Heart right ventricle (tissue), 16 donors: ENCODE results near the gene RPL37. TPM values are rescaled to one million over a fixed set of nuclear protein-coding genes. Genes with fewer than 3 reads are reported as not detected.
A peak's percentile ranks its signal among the peaks of the same experiment; 100 is the strongest.

Source experiments
- ATAC-seq, 8 donors: fragments of 200-7000 bp; cut with Tn5 transposase; one replicate each; pipeline ENCODE4 v1.9.1; 2020; ENCODE audit warnings: mild to moderate bottlenecking in 8 of 8, moderate library complexity in 8 of 8, moderate number of reproducible peaks in 1 of 8
- DNase-seq, 2 donors: peaks; one replicate each; pipeline ENCODE4 v3.0.0-alpha.2; 2020
- H3K27ac ChIP-seq, 10 donors: fragments of 200-600 bp; sonication (generic) in 2 of 10; one replicate each; pipeline versions ENCODE4 v1.5.0 to v1.8.0; 2020 to 2022; ENCODE audit warnings: mild to moderate bottlenecking in 3 of 10
- H3K27me3 ChIP-seq, 7 donors: fragments of 200-600 bp; one replicate each; pipeline ENCODE4 v1.8.0; 2021 to 2022; ENCODE audit warnings: mild to moderate bottlenecking in 2 of 7
- H3K36me3 ChIP-seq, 9 donors: fragments of 200-600 bp; sonication (generic) in 1 of 9; one replicate each; pipeline versions ENCODE4 v1.5.0 to v1.8.0; 2020 to 2022; ENCODE audit warnings: mild to moderate bottlenecking in 2 of 9
- H3K4me1 ChIP-seq, 9 donors: fragments of 200-600 bp; sonication (generic) in 1 of 9; one replicate each; pipeline versions ENCODE4 v1.5.0 to v1.8.0; 2020 to 2022; ENCODE audit warnings: mild to moderate bottlenecking in 4 of 9
- H3K4me3 ChIP-seq, 10 donors: fragments of 200-600 bp; sonication (generic) in 2 of 10; one replicate each; pipeline versions ENCODE4 v1.5.0 to v1.8.0; 2020 to 2022; ENCODE audit warnings: mild to moderate bottlenecking in 7 of 10, moderate library complexity in 2 of 10
- H3K9me3 ChIP-seq, 11 donors: fragments of 200-600 bp in 10 of 11; sonication (generic) in 2 of 11; one replicate each; pipeline versions ENCODE4 v1.5.0 to v1.8.0; 2013 to 2022; ENCODE audit warnings: mild to moderate bottlenecking in 2 of 11, control low read depth in 1 of 11, moderate library complexity in 1 of 11
- WGBS, 2 donors: extraction: QIAGEN DNeasy Blood & Tissue Kit; methylation state at CpG; one replicate each; pipeline ENCODE4 v1.1.7; 2013; ENCODE audit warnings: inconsistent platforms in 1 of 2; 5-methylcytosine and 5-hydroxymethylcytosine counted together
- intact Hi-C, 10 donors: fragments of 100-400 bp; cut with DNase I; formaldehyde crosslinking; loops; one replicate each; pipeline versions ENCODE4 v1.11.1 to v1.14.2; 2022
- polyA plus RNA-seq, 2 donors: library from polyadenylated mRNA; stranded (reverse); fragments of 200-250 nt; gene quantifications; one replicate each; pipeline ENCODE4 v1.2.3, GENCODE V29; 2013
- total RNA-seq, 10 donors: library from RNA; stranded (reverse); fragmentation: NEBNext Ultra II Directional in 3 of 10; extraction: Animal tissue kit (Norgen Biotek cat#: 25700) in 3 of 10; gene quantifications; one replicate each; pipeline versions ENCODE4 v1.2.1 to v1.2.4, GENCODE V29; 2021 to 2023
- TF ChIP-seq, protein P1 (sequence below), 9 donors: fragments of 200-600 bp; sonication (generic) in 2 of 9; IDR thresholded peaks; one replicate each; pipeline versions ENCODE4 v1.5.0 to v1.8.0; 2021 to 2022; ENCODE audit warnings: antibody characterized with exemption in 9 of 9, mild to moderate bottlenecking in 5 of 9, moderate library complexity in 1 of 9
- donor health status: Arrhythmogenic right ventricular cardiomyopathy.
- donor health status: ischemic (EF 13 %, LVEDD 7.1; RV severe dilation, severe dysfunction).
- donor health status: healthy with polysubstance abuse.
- donor health status: DM: no; HTN: yes; CAD: no.
- donor health status: DM: no; HTN: no; CAD: no.
- donor health status: ischemic (EF 25% LVEDD 6.9; RV normal size, moderate dysfunction).
- donor health status: ischemic (EF 25% LVEDD 5.7; RV mildly dilated, moderate dysfunction).
- donor health status: healthy.
- donor health status: DM: yes; HTN: yes; CAD: no.
- donor health status: Ischemic cardiomyopathy.
- donor health status: ischemic (EF 35%, LVEDD 5.7; RV mildly dilated, moderate dysfunction).
- donor health status: nonischemic (EF 11% LVEDD 7.7; RV severe dilation, severe dysfunction).
- donor health status: DM: yes; HTN: yes; CAD: no.
- donor health status: PGD.
- donor health status: ischemic (EF 29% LVEDD 5.4; RV normal size, mild dysfunction).
- donor health status: nonischemic (EF 23%, LVEDD 6.1; RV moderate dilation, normal function).

The RPL37 gene
- total and polyA plus RNA-seq, 12 donors: 530 to 1,864 (median 597) TPM

DNA sequence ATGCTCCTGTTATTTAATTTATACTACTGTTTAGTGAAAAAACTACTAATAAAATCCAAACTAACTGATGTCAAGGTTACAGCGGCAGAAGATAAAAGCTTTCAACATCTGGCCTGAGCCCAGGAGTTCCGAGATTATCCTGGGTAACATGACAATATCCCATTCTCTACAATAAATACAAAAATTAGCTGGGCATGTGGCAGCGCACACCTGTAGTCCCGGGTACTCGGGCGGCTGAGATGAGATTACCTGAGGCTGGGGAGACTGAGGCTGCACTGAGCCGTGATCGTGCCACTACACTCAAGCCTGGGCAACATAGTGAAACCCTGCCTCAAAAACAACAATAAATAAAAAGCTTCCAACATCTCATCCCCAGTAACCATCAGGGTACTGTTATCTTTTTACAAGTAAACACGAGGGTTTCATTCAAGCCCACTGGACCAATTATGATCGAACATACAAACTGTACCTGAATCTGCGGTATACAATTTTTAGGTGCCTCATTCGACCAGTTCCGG lies 1.3 kb downstream of the RPL37 start:
- ATAC-seq: no peak

DNA sequence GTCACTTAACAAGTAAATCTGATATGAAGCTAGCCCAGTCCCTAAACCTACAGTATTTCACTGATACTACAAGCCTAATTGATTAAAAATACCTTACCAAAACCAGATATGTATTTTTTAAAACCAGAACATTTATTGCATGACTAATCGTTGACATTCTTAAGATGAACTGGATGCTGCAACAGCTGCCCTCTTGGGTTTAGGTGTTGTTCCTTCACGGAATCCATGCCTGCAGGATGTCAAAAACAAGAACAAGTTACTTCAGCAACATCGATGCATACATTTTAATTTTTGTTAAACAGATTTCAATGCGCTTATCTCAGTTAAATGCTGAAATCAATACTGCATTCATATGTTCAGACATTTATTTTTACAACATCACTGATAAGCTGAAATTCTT lies 2.7 kb downstream of the RPL37 start:
- H3K27me3 ChIP-seq: no peaks in the 10 kb centered on the region
- H3K27ac ChIP-seq: no peak overlapping the region
- peaks cover 2 to 38% (median 24%) of the 10 kb centered on the region in 9 donors for H3K4me1 ChIP-seq
- intact Hi-C loops: loop anchor here in 4 of 10 donors (5.0 to 10.0 kb wide), 2 partner anchors 75 to 78 kb away; partner anchors contain the start of gene TTC33 (in 4 of the 4)
- H3K36me3 ChIP-seq: peaks cover 0 to 70% (median 43%) of the 10 kb centered on the region in 9 donors
- no peak overlapping the region for H3K4me3 ChIP-seq
- no peaks in the 10 kb centered on the region for H3K9me3 ChIP-seq
- WGBS, 2 donors: 85 to 90% methylated on average over 4 of the region's 4 CpGs
- ATAC-seq: no peak
- DNase-seq: no peak
- TF ChIP-seq, protein P1, sequence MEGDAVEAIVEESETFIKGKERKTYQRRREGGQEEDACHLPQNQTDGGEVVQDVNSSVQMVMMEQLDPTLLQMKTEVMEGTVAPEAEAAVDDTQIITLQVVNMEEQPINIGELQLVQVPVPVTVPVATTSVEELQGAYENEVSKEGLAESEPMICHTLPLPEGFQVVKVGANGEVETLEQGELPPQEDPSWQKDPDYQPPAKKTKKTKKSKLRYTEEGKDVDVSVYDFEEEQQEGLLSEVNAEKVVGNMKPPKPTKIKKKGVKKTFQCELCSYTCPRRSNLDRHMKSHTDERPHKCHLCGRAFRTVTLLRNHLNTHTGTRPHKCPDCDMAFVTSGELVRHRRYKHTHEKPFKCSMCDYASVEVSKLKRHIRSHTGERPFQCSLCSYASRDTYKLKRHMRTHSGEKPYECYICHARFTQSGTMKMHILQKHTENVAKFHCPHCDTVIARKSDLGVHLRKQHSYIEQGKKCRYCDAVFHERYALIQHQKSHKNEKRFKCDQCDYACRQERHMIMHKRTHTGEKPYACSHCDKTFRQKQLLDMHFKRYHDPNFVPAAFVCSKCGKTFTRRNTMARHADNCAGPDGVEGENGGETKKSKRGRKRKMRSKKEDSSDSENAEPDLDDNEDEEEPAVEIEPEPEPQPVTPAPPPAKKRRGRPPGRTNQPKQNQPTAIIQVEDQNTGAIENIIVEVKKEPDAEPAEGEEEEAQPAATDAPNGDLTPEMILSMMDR (IDR thresholded peaks at IDR 0.05): no peak

More for the DNA sequence above, 1.3 kb downstream of the RPL37 start:
- peaks cover 2 to 38% (median 24%) of the 10 kb centered on the region in 9 donors for H3K4me1 ChIP-seq
- 36 to 48% methylated on average over 13 of the region's 13 CpGs for WGBS, 2 donors
- DNase-seq: no peak
- H3K4me3 ChIP-seq: peak overlapping the region; percentile 24 to 88 (median 74)
- peak overlapping the region in 8 of 10 donors; percentile 93 to 99 (median 96) for H3K27ac ChIP-seq
- no peaks in the 10 kb centered on the region for H3K9me3 ChIP-seq
- no peaks in the 10 kb centered on the region for H3K27me3 ChIP-seq
- intact Hi-C loops: loop anchor here in 7 of 10 donors (2.0 to 10.0 kb wide), 4 partner anchors 37 to 79 kb away; partner anchors contain the start of gene TTC33 (in 7 of the 7)
- TF ChIP-seq, protein P1 (IDR thresholded peaks at IDR 0.05): no peak
- peaks cover 0 to 56% (median 31%) of the 10 kb centered on the region in 9 donors for H3K36me3 ChIP-seq

DNA sequence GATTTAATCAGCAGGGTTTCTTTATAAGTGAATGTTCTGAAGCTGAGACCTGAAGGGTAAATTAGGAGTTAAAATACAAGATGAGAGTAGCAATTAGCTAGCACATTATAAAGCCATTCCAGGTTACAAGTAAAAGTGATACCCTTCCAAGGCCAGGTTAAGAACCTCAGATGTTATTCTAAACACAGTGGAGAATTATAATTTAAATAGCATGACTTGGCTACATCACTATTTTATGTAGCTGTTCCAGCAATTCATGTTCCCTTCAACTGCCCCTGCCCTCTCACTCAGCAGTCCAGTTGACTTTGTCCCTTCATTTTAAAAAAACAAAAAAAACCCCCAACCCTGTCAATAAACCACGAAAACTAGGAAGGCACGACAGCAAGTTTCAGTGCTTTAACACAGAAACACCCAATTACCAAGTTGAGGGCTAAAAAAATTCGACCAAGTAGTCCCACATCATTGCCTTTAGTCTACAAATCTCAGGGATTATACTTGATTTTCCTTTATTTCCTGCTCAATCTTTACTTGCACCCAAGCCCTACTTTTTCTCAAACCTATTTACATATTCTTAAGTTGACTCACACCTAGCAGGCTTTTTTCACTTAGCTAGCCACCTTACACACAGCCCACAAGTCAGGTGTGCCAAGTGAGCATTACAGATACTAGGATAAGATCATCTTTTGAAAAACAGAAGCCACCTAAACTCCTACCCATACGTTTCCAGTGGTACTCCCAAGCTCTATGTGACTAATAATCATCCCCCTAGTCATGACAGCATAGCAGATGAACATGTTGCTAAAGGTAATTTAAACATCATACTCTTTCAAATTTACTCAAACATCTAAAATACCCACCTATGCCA lies 3.4 kb downstream of the RPL37 start:
- DNase-seq: no peak
- intact Hi-C loops: loop anchor here in 4 of 10 donors (5.0 to 10.0 kb wide), 2 partner anchors 74 to 77 kb away; partner anchors contain the start of gene TTC33 (in 4 of the 4)
- Histone ChIP-seq H3K36me3 (peaks cover 0 to 78% (median 45%) of the 10 kb centered on the region in 9 donors), H3K27ac (no peak overlapping the region), H3K9me3 (no peaks in the 10 kb centered on the region), H3K27me3 (no peaks in the 10 kb centered on the region), H3K4me3 (no peak overlapping the region), H3K4me1 (peaks cover 2 to 38% (median 24%) of the 10 kb centered on the region in 9 donors)
- ATAC-seq: no peak
- TF ChIP-seq, protein P1 (IDR thresholded peaks at IDR 0.05): no peak
- 76 to 84% methylated on average over 4 of the region's 4 CpGs for WGBS, 2 donors

DNA sequence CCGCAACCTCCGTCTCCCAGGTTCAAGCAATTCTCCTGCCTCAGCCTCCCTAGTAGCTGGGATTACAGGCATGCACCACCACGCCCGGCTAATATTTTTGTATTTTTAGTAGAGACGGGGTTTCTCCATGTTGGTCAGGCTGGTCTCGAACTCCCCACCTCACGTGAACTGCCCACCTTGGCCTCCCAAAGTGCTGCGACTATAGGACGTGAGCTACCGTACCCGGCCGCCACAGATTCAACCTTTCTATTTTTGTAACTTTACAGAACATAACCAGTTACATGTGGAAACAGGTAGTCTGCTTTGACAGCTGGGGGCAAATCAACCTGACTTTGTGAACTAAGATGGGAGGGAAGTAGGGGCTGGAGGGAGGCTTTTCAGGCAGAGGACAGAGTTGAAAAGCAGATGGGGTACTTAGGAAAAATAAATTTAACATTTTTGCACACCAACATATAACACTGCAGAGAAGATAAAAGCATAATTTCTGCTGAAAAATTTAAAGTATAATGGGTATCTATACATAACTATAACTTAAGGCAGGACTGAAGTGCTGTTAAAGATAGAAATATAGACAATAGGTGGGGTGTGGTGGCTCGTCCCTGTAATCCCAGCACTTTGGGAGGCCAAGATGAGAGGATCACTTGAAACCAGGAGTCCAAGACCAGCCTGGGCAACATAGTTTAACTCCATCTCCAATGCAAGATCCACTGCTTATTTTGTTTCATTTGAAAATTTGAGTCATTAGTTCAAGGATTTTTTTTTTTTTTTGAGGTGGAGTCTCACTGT lies 5.1 kb downstream of the RPL37 start:
- peaks cover 0 to 28% (median 17%) of the 10 kb centered on the region in 9 donors for H3K4me1 ChIP-seq
- 94 to 97% methylated on average over 13 of the region's 13 CpGs for WGBS, 2 donors
- ATAC-seq (no peak), DNase-seq (no peak)
- intact Hi-C loops: loop anchor here in 4 of 10 donors (5.0 to 10.0 kb wide), 2 partner anchors 73 to 75 kb away; partner anchors contain the start of gene TTC33 (in 4 of the 4)
- no peak overlapping the region for H3K27ac ChIP-seq
- H3K9me3 ChIP-seq: no peaks in the 10 kb centered on the region
- no peak overlapping the region for H3K4me3 ChIP-seq
- no peaks in the 10 kb centered on the region for H3K27me3 ChIP-seq
- TF ChIP-seq, protein P1 (IDR thresholded peaks at IDR 0.05): no peak
- peaks cover 0 to 93% (median 45%) of the 10 kb centered on the region in 9 donors for H3K36me3 ChIP-seq
